Heart left ventricle (tissue), 16 donors: ENCODE measurements around the gene CABLES2. TPM values are rescaled to one million over a fixed set of nuclear protein-coding genes. Genes with fewer than 3 reads are reported as not detected.
A peak's percentile ranks its signal among the peaks of the same experiment; 100 is the strongest.

Experiments used
- ATAC-seq, 4 donors: fragments of 200-7000 bp; cut with Tn5 transposase; one replicate each; pipeline ENCODE4 v1.9.1; 2020 to 2022; ENCODE audit warnings: moderate library complexity in 4 of 4, mild to moderate bottlenecking in 3 of 4, moderate number of reproducible peaks in 1 of 4
- DNase-seq, 5 donors: peaks; one replicate each; pipeline ENCODE4 v3.0.0-alpha.2; 2020
- H3K27ac ChIP-seq, 12 donors: fragments of 200-600 bp; sonication (generic) in 4 of 12; one replicate each; pipeline versions ENCODE4 v1.5.0 to v1.8.0; 2016 to 2022; ENCODE audit warnings: mild to moderate bottlenecking in 2 of 12
- H3K27me3 ChIP-seq, 9 donors: fragments of 200-600 bp; sonication (generic) in 2 of 9; one replicate each; pipeline versions ENCODE4 v1.5.1 to v1.8.0; 2016 to 2022; ENCODE audit warnings: mild to moderate bottlenecking in 3 of 9
- H3K36me3 ChIP-seq, 9 donors: fragments of 200-600 bp; sonication (generic) in 2 of 9; one replicate each; pipeline versions ENCODE4 v1.5.0 to v1.8.0; 2018 to 2022; ENCODE audit warnings: mild to moderate bottlenecking in 2 of 9
- H3K4me1 ChIP-seq, 12 donors: fragments of 200-600 bp; sonication (generic) in 4 of 12; one replicate each; pipeline versions ENCODE4 v1.5.0 to v1.8.0; 2016 to 2022; ENCODE audit warnings: mild to moderate bottlenecking in 3 of 12
- H3K4me3 ChIP-seq, 12 donors: fragments of 200-600 bp; sonication (generic) in 4 of 12; one replicate each; pipeline versions ENCODE4 v1.5.0 to v1.8.0; 2017 to 2022; ENCODE audit warnings: mild to moderate bottlenecking in 9 of 12, moderate library complexity in 4 of 12
- H3K9me3 ChIP-seq, 12 donors: fragments of 200-600 bp; sonication (generic) in 4 of 12; one replicate each; pipeline versions ENCODE4 v1.5.0 to v1.8.0; 2016 to 2022; ENCODE audit warnings: mild to moderate bottlenecking in 1 of 12
- POLR2A ChIP-seq, 2 donors: fragments of 450-650 bp; IDR thresholded peaks; one replicate each; pipeline ENCODE4 v1.6.1; 2017; ENCODE audit warnings: antibody characterized with exemption in 2 of 2, mild to moderate bottlenecking in 2 of 2, moderate library complexity in 2 of 2
- WGBS, 4 donors: extraction: QIAGEN DNeasy Blood & Tissue Kit in 2 of 4; methylation state at CpG; one replicate each; pipeline versions ENCODE4 v1.1.5 to v1.1.7; 2013 to 2018; 5-methylcytosine and 5-hydroxymethylcytosine counted together
- intact Hi-C, 10 donors: fragments of 100-400 bp; cut with DNase I; formaldehyde crosslinking; loops; one replicate each; pipeline versions ENCODE4 v1.11.1 to v1.14.2; 2022
- polyA plus RNA-seq, 2 donors: library from polyadenylated mRNA; stranded (reverse); fragments of 200-250 nt; gene quantifications; one replicate each; pipeline ENCODE4 v1.2.3, GENCODE V29; 2013
- total RNA-seq, 9 donors: library from RNA; depleted of rRNA in 2 of 9; stranded (reverse); fragments of >200 nt in 2 of 9; fragmentation: NEBNext Ultra II Directional in 3 of 9; extraction: Animal tissue kit (Norgen Biotek cat#: 25700) in 3 of 9; gene quantifications; one replicate each; pipeline versions ENCODE4 v1.1.0 to v1.2.4, GENCODE V29; 2016 to 2023
- TF ChIP-seq, protein P1 (sequence below), 12 donors: fragments of 200-600 bp; sonication (generic) in 4 of 12; IDR thresholded peaks; one replicate each; pipeline versions ENCODE4 v1.5.0 to v1.8.0; 2018 to 2022; ENCODE audit warnings: antibody characterized with exemption in 12 of 12, mild to moderate bottlenecking in 5 of 12
- donor health status: ischemic (EF 13 %, LVEDD 7.1; RV severe dilation, severe dysfunction).
- donor health status: healthy with polysubstance abuse.
- donor health status: DM: no; HTN: yes; CAD: no.
- donor health status: DM: no; HTN: no; CAD: no.
- donor health status: ischemic (EF 25% LVEDD 6.9; RV normal size, moderate dysfunction).
- donor health status: ischemic (EF 25% LVEDD 5.7; RV mildly dilated, moderate dysfunction).
- donor health status: healthy.
- donor health status: DM: yes; HTN: yes; CAD: no.
- donor health status: ischemic (EF 35%, LVEDD 5.7; RV mildly dilated, moderate dysfunction).
- donor health status: nonischemic (EF 11% LVEDD 7.7; RV severe dilation, severe dysfunction).
- donor health status: DM: yes; HTN: yes; CAD: no.
- donor health status: PGD.
- donor health status: ischemic (EF 29% LVEDD 5.4; RV normal size, mild dysfunction).
- donor health status: nonischemic (EF 23%, LVEDD 6.1; RV moderate dilation, normal function).

The CABLES2 gene
- total and polyA plus RNA-seq, 11 donors: 2.9 to 12.0 (median 8.8) TPM

DNA sequence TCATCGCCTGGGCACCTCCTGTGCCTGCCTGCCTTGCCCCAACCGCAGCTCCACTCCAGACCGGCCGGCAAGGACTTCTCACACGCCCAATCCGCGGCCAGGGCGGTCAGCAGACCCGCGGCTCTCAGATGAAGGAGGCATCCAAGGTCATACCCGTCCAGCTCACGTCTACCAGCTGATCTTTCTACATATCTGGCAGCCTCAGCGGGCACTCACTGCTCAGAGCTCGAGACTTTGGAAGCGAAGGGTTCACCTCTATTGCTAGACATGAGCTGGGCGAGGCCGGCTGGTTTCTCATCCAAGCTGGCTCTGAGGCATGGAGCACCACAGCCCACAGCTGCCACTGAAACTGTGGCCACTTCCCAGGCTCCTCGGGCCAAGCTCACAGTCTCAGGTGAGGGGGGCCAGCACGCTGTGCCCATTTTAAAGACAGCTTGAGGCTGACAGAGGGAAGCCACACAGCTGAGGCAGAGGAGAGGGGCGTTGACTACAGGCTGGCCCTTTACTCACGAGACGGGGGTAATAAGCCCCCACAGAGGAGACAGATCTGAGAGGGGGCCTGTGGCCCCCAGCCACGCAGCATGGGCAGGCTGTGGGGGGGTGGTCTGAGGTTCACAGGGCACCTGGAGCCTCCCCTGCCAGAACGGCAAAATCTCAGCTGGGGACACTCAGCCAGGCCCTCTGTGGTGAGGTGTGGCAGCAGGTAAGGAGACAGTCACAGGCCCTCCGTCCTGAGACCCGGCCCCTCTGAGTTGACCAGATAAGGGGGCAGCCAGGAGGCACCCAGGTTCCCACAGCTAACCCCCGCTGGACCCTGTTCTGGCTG is 42.0 kb downstream of the CABLES2 start:
- 33 to 42% (median 36%) methylated on average over 25 to 27 of the region's 27 CpGs for WGBS, 4 donors
- intact Hi-C loops: loop anchor here in 1 of 10 donors (5.0 kb wide), 1 partner anchor 63 kb away; the partner anchor contains the start of gene ADRM1
- peak; percentile 43 to 64 (median 63) for ATAC-seq
- H3K9me3 ChIP-seq: no peaks in the 10 kb centered on the region
- H3K4me1 ChIP-seq: peaks cover 22 to 95% (median 84%) of the 10 kb centered on the region in 12 donors
- peak overlapping the region in 11 of 12 donors; percentile 75 to 97 (median 91) for H3K4me3 ChIP-seq
- peaks cover 0 to 33% (median 0%) of the 10 kb centered on the region in 9 donors for H3K27me3 ChIP-seq
- peak; percentile 65 to 87 (median 77) for DNase-seq
- TF ChIP-seq POLR2A (IDR thresholded peaks at IDR 0.05): peak in 1 of 2 donors; percentile 14
- TF ChIP-seq, protein P1, sequence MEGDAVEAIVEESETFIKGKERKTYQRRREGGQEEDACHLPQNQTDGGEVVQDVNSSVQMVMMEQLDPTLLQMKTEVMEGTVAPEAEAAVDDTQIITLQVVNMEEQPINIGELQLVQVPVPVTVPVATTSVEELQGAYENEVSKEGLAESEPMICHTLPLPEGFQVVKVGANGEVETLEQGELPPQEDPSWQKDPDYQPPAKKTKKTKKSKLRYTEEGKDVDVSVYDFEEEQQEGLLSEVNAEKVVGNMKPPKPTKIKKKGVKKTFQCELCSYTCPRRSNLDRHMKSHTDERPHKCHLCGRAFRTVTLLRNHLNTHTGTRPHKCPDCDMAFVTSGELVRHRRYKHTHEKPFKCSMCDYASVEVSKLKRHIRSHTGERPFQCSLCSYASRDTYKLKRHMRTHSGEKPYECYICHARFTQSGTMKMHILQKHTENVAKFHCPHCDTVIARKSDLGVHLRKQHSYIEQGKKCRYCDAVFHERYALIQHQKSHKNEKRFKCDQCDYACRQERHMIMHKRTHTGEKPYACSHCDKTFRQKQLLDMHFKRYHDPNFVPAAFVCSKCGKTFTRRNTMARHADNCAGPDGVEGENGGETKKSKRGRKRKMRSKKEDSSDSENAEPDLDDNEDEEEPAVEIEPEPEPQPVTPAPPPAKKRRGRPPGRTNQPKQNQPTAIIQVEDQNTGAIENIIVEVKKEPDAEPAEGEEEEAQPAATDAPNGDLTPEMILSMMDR (IDR thresholded peaks at IDR 0.05): no peak
- peak overlapping the region; percentile 84 to 97 (median 93) for H3K27ac ChIP-seq
- peaks cover 0 to 15% (median 0%) of the 10 kb centered on the region in 9 donors for H3K36me3 ChIP-seq

GRCh38 chr20:62363920-62364851 is 42.9 kb downstream of the CABLES2 start:
- DNase-seq (peak; percentile 62 to 78 (median 71)), ATAC-seq (peak in 3 of 4 donors; percentile 7 to 49 (median 11))
- WGBS, 4 donors: 51 to 65% (median 59%) methylated on average over 13 to 22 of the region's 22 CpGs
- Histone ChIP-seq H3K36me3 (peaks cover 0 to 15% (median 0%) of the 10 kb centered on the region in 9 donors), H3K4me3 (peak overlapping the region in 11 of 12 donors; percentile 25 to 96 (median 90)), H3K27me3 (peaks cover 0 to 29% (median 0%) of the 10 kb centered on the region in 9 donors), H3K4me1 (peaks cover 22 to 95% (median 82%) of the 10 kb centered on the region in 12 donors), H3K9me3 (no peaks in the 10 kb centered on the region), H3K27ac (peak overlapping the region; percentile 84 to 97 (median 93))
- TF ChIP-seq, protein P1 (IDR thresholded peaks at IDR 0.05): no peak
- peak in 1 of 2 donors; percentile 33 for TF ChIP-seq POLR2A (IDR thresholded peaks at IDR 0.05)
- intact Hi-C loops: no loop called here

GRCh38 chr20:62362991-62363919 is 43.8 kb downstream of the CABLES2 start:
- intact Hi-C loops: no loop called here
- DNase-seq (peak; percentile 20 to 60 (median 44)), ATAC-seq (no peak)
- Histone ChIP-seq H3K9me3 (no peaks in the 10 kb centered on the region), H3K4me3 (peak overlapping the region in 4 of 12 donors; percentile 85 to 96 (median 94)), H3K36me3 (peaks cover 0 to 15% (median 0%) of the 10 kb centered on the region in 9 donors), H3K27ac (peak overlapping the region in 11 of 12 donors; percentile 84 to 97 (median 93)), H3K27me3 (peaks cover 0 to 23% (median 0%) of the 10 kb centered on the region in 9 donors), H3K4me1 (peaks cover 27 to 95% (median 82%) of the 10 kb centered on the region in 12 donors)
- 57 to 68% (median 61%) methylated on average over 15 to 20 of the region's 20 CpGs for WGBS, 4 donors
- TF ChIP-seq, protein P1 (IDR thresholded peaks at IDR 0.05): peak in 3 of 12 donors; percentile 7 to 25 (median 8)
- TF ChIP-seq POLR2A (IDR thresholded peaks at IDR 0.05): no peak
